Breast epithelium (tissue), 3 donors: ENCODE results near the gene RTN4R.

Experiments
- POLR2A ChIP-seq: fragments of 450-650 bp; IDR thresholded peaks from one replicate; pipeline ENCODE4 v1.6.1; 2016; ENCODE audit warnings: antibody characterized with exemption, mild to moderate bottlenecking, moderate library complexity
- POLR2AphosphoS5 ChIP-seq, 3 donors: sonication (generic); formaldehyde crosslinking; IDR thresholded peaks; one replicate each; pipeline ENCODE4 v1.6.1; 2017; ENCODE audit warnings: antibody characterized with exemption in 3 of 3
- TF ChIP-seq, protein P1 (sequence below), 3 donors: fragments of 450-650 bp; IDR thresholded peaks; one replicate each; pipeline ENCODE4 v1.5.1; 2016 to 2017; ENCODE audit warnings: antibody characterized with exemption in 3 of 3, mild to moderate bottlenecking in 3 of 3, moderate library complexity in 3 of 3

GRCh38 chr22:20230777-20231420, 37.2 kb downstream of the RTN4R start:
- TF ChIP-seq POLR2A (no peak), POLR2AphosphoS5 (IDR thresholded peaks at IDR 0.05) (no peak)
- TF ChIP-seq, protein P1, sequence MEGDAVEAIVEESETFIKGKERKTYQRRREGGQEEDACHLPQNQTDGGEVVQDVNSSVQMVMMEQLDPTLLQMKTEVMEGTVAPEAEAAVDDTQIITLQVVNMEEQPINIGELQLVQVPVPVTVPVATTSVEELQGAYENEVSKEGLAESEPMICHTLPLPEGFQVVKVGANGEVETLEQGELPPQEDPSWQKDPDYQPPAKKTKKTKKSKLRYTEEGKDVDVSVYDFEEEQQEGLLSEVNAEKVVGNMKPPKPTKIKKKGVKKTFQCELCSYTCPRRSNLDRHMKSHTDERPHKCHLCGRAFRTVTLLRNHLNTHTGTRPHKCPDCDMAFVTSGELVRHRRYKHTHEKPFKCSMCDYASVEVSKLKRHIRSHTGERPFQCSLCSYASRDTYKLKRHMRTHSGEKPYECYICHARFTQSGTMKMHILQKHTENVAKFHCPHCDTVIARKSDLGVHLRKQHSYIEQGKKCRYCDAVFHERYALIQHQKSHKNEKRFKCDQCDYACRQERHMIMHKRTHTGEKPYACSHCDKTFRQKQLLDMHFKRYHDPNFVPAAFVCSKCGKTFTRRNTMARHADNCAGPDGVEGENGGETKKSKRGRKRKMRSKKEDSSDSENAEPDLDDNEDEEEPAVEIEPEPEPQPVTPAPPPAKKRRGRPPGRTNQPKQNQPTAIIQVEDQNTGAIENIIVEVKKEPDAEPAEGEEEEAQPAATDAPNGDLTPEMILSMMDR (IDR thresholded peaks at IDR 0.05): no peak
